ENCODE measurements around the gene OGG1. TPM values are rescaled to one million over a fixed set of nuclear protein-coding genes. Genes with fewer than 3 reads are reported as not detected.

Gene OGG1
- total RNA-seq, 2 experiments from 2014 or later, result 27.0 to 30.0 TPM

- no peak for DNase-seq
- Mint-ChIP-seq H3K4me1 (peaks cover 38% of the 10 kb centered on the region), H3K36me3 (peaks cover 38% of the 10 kb centered on the region), H3K9me3 (no peaks in the 10 kb centered on the region), H3K27me3 (no peaks in the 10 kb centered on the region), H3K27ac (peak overlapping the region; percentile 69), H3K4me3 (peak overlapping the region; percentile 66)
These were observed 45.5 kb downstream of the OGG1 start for GRCh38 chr3:9795207-9795606.

GRCh38 chr3:9797196-9797945 is 47.6 kb downstream of the OGG1 start:
- H3K9me3 Mint-ChIP-seq, result no peaks in the 10 kb centered on the region
- H3K4me1 Mint-ChIP-seq, result peaks cover 27% of the 10 kb centered on the region
- peaks cover 40% of the 10 kb centered on the region for H3K36me3 Mint-ChIP-seq
- no peaks in the 10 kb centered on the region for H3K27me3 Mint-ChIP-seq
- DNase-seq, result no peak
- no peak overlapping the region for H3K4me3 Mint-ChIP-seq
- H3K27ac Mint-ChIP-seq, result no peak overlapping the region

GRCh38 chr3:9800529-9800928 is 50.8 kb downstream of the OGG1 start:
- no peak for DNase-seq
- Mint-ChIP-seq H3K4me1 (peaks cover 15% of the 10 kb centered on the region), H3K9me3 (no peaks in the 10 kb centered on the region), H3K27me3 (no peaks in the 10 kb centered on the region), H3K4me3 (no peak overlapping the region), H3K36me3 (peaks cover 18% of the 10 kb centered on the region), H3K27ac (peak overlapping the region; percentile 38)

- DNase-seq, result no peak
- Mint-ChIP-seq H3K4me1 (peaks cover 17% of the 10 kb centered on the region), H3K27ac (peak overlapping the region; percentile 36), H3K9me3 (no peaks in the 10 kb centered on the region), H3K27me3 (no peaks in the 10 kb centered on the region), H3K4me3 (no peak overlapping the region), H3K36me3 (peaks cover 19% of the 10 kb centered on the region)
These were observed 53.7 kb downstream of the OGG1 start for GRCh38 chr3:9803494-9803893.

GRCh38 chr3:9804996-9805395 is 55.2 kb downstream of the OGG1 start:
- no peak overlapping the region for H3K4me3 Mint-ChIP-seq

GRCh38 chr3:9806137-9806536 is 56.4 kb downstream of the OGG1 start:
- Mint-ChIP-seq H3K9me3 (no peaks in the 10 kb centered on the region), H3K27me3 (no peaks in the 10 kb centered on the region), H3K36me3 (peaks cover 21% of the 10 kb centered on the region), H3K27ac (no peak overlapping the region), H3K4me3 (no peak overlapping the region), H3K4me1 (peaks cover 35% of the 10 kb centered on the region)
- no peak for DNase-seq

More at GRCh38 chr3:9804996-9805395, 55.2 kb downstream of the OGG1 start:
- peaks cover 29% of the 10 kb centered on the region for H3K4me1 Mint-ChIP-seq
- no peak for DNase-seq
- H3K27me3 Mint-ChIP-seq, result no peaks in the 10 kb centered on the region
- H3K36me3 Mint-ChIP-seq, result peaks cover 16% of the 10 kb centered on the region
- no peaks in the 10 kb centered on the region for H3K9me3 Mint-ChIP-seq
- no peak overlapping the region for H3K27ac Mint-ChIP-seq

Other genes starting within 250 kb of the OGG1 start
- not detected for gene LHFPL4, start 196.1 kb upstream of the OGG1 start, total RNA-seq
- 10 to 100 TPM; 40.5 to 41.0 TPM for gene MTMR14, start 100.4 kb upstream of the OGG1 start, total RNA-seq
- gene CPNE9, start 46.1 kb upstream of the OGG1 start, total RNA-seq, result not detected
- gene BRPF1, start 18.2 kb upstream of the OGG1 start, total RNA-seq, result 10 to 100 TPM; 39.4 to 40.1 TPM
- gene CAMK1, start 20.0 kb downstream of the OGG1 start, total RNA-seq, result 10 to 100 TPM; 24.8 to 25.7 TPM
- 10 to 100 TPM; 49.5 to 50.8 TPM for gene TADA3, start 42.5 kb downstream of the OGG1 start, total RNA-seq
- 100 to 1,000 TPM; 251 to 253 TPM for gene ARPC4, start 43.1 kb downstream of the OGG1 start, total RNA-seq
- 10 to 100 TPM; 22.7 to 23.8 TPM for gene TTLL3, start 60.3 kb downstream of the OGG1 start, total RNA-seq
- gene RPUSD3, start 94.1 kb downstream of the OGG1 start, total RNA-seq, result 10 to 100 TPM; 69.2 to 71.2 TPM
- under 1 TPM in 1 of 2 experiments, not detected in 1; 0.18 TPM for gene CIDEC, start 130.3 kb downstream of the OGG1 start, total RNA-seq
- 10 to 100 TPM; 49.0 to 49.2 TPM for gene JAGN1, start 140.7 kb downstream of the OGG1 start, total RNA-seq
- gene IL17RE, start 152.9 kb downstream of the OGG1 start, total RNA-seq, result 1 to 10 TPM; 1.2 to 1.8 TPM
- gene IL17RC, start 167.1 kb downstream of the OGG1 start, total RNA-seq, result under 1 TPM; 0.36 to 0.60 TPM
- 1 to 10 TPM; 7.9 to 10.0 TPM for gene CRELD1, start 183.9 kb downstream of the OGG1 start, total RNA-seq
- gene PRRT3, start 202.5 kb downstream of the OGG1 start, total RNA-seq, result 1 to 10 TPM; 8.0 to 8.6 TPM
- gene EMC3, start 236.9 kb downstream of the OGG1 start, total RNA-seq, result 10 to 100 TPM; 44.7 to 46.7 TPM

Measured in activated naive CD8-positive, alpha-beta T cell treated with anti-CD3 and anti-CD28 coated beads for 36 hours (primary cell).